HG03280 (cell line): ENCODE data around the gene DMRTA2.

Experiments
- ATAC-seq: cut with Tn5 transposase; IDR thresholded peaks from one replicate; pipeline ENCODE4 v1.9.1; 2021; ENCODE audit warnings: mild to moderate bottlenecking, moderate library complexity; ENCODE audit not compliant: unreplicated experiment

The DMRTA2 gene

DNA sequence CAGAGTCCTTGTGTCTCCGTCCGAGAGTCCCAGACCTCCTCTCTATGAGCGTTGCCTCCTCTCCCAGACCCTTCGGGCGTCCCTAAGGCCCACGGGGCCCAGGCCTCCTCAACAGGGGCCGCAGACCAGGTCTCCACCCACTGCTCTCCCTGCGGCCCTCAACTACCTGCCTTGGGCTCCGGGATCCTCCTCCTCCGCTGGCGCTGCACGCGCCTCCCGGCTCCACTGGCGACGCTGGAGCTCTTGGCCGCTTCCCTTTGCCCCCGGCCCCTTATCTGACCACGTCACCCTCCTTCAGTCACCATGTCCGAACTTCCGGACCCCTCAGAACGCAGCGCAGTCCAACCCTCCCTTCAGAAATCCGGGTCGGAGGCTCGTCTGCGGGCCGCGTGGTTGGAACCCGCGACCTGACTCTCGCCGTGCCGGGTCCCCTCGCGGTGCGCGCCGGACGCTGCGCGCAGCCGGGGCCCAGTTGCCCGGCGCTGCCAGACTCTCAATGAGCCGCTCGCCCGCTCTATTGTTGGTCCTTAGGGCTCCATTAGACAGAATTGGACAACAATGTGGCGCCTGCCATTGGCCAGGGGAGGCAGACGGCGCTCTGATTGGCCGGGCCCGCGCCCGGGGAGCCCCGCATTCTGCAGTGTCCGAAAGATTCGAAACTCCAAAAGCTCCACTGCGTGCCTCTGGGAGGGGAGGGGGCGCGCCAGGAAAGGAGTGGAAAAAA, at the start of gene DMRTA2:
Gene DMRTA2 (minus strand): TSS at position 498 of the 724 bp plus-strand sequence. CDS start 1,907 bp downstream, outside the sequence.
- ATAC-seq: no peak

DNA sequence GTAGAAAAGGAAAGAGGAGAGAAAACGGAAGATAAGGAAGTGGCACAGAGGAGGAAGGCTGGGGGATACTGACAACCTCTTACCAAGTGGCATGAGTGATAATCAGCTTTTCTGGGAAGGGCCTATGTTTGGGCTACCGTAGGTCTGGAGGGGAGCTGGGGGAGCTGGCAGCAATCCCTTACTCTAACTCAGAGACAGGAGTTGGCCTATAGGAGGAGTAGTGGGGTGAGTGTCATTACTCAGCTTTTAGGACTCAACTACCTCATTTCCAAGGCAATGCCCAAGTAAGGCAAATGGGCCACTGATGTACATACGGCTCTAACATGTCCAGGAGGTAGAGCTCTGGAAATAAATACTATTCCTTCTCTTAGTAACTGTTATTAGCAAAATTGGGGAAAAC, 48.7 kb upstream of the DMRTA2 start:
- ATAC-seq: no peak

DNA sequence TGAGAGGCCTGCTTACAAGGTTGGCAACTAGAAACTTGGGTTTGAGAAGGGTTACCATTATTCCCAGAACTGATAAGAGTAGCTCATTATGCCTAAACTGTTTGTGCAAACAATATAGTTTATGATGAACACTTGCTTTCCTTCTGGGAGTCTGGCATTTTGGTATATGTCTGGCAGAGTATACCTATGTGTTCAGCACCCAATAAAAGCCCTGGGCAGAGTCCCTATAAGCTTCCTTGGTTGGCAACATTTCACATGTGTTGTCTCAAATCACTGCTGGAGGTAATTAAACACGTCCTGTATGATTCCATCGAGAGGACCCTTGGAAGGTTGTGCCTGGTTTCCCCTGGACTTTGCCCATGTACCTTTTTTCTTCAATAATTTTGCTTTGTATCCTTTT, 39.7 kb upstream of the DMRTA2 start:
- ATAC-seq: no peak

DNA sequence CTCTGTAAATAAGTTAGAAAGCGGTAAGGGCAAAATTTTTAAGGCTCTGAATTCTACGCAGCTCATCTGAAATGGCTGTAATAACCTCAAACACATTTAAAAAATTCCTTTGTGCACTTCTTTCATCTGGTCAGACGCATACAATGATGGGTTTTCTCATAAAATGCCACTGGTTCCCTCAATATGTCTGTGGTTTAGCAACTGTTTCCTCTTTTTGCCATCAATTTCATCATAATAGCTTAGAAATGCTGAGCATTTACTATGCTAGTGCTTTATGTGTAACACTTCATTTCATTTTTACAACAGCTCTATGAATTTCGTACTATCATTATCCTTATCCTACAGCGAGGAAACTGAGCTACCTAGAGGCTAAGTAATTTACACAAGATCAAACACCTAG, 35.3 kb upstream of the DMRTA2 start:
- no peak for ATAC-seq

DNA sequence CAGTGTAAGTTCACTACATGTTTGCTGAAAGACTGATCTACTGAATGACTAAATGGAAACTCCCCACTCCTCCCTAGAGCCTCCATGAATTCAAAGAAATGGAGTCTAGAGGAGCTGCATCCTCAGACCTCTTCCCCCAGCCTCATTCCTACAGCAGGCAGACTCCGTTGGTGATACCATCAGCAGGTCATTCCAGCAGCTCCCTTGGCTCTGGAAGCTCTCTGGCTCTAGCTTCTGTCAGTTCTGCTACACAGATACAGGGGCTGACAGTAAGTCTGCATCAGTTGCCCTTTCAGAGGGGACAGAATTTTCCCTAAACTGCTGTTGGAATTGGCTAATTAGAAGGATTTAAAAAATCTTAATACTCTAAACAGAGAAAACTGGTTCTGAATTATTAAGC, 31.7 kb upstream of the DMRTA2 start:
- ATAC-seq: no peak

DNA sequence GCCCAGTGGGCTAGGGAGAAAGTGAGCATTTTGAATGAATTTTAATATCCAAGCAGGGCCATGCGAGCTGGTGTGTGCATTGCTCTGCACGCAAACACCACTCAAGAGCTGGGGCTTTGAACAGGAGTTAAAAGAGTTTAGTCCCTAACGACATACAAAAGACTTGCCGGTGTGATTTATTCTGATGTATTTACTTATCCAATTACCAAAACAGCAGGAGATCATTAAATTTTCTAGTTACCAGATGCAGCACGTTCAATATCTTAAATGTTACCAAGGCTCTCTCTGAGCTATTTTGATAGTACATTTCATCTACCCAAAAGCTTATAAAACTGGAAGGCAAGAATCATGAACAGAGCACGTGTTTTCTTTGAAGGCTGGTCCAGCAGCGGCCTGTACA, 30.0 kb upstream of the DMRTA2 start:
- no peak for ATAC-seq

DNA sequence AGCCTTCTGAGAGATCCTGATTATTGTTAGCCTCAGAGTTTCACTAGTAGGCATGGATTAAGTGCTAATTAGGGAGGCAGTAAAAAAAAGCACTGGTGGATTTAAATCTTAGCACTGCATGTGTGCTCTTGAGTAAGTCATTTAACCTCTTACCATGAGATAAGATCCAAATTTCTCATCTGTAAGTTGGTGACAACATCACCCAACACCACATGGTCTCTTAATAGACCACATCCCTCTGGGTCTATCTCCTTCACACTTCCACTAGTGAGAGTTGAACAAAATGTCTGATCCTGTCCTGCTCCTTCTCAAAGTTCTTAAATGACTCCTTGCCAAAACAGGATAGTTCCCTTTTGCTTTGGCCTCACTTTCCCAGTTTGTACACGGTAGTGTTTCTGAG, 29.5 kb upstream of the DMRTA2 start:
- ATAC-seq: no peak

DNA sequence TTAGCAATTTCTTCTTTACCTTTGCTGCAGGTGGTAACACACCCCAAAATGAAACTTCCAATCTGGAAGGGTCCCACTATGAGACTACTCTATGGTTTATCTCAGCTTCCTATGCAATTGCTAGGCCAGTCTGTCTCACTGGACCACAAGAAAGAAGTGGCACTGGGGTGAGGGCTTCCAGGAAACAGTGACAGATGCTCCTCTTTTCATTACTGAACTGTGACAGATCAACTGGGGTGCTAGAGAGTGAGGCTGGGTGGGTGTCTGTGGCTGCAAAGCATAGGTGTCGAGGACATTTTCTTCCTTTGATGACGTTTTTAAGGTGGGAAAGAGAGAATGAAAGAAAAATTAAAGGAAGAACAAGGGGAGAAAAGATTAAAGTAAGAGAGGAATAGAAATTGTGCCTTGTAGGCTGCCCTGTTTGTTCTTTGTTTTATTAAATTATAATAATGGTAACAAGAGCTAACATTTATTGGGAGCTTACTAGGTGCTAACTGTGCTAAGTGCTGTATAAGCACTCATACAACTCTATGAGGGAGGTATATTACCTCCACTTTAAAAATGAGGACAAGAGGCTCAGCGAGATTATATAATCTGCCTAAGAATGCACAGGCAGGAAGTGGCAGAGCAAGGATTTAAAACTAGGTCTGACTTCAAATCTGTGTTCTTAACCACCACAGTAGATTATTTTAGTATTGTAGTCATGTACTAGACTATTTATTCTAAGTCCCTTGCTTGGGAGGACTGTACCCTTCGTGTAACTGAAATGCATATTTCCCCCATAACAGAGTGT, 27.8 kb upstream of the DMRTA2 start:
- ATAC-seq: no peak

DNA sequence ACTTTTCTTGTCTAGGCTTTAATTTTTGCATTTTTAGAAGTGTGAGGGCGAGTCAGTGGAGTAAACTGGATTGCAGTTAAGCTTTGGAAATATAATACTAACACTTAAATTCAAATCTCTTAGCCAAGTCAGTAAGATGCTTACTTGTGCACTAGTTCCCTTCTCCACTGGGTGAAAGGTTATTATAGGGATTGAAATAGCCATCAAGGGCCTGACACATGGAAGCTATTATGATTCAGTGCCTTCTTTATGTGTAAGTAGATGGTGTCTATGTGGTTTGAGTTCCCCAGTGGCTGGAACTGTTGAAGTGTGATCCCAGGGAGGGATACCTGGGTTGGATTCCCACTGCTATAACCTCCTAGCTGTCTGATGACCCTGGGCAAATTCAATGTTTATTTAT, 24.7 kb upstream of the DMRTA2 start:
- ATAC-seq: no peak

DNA sequence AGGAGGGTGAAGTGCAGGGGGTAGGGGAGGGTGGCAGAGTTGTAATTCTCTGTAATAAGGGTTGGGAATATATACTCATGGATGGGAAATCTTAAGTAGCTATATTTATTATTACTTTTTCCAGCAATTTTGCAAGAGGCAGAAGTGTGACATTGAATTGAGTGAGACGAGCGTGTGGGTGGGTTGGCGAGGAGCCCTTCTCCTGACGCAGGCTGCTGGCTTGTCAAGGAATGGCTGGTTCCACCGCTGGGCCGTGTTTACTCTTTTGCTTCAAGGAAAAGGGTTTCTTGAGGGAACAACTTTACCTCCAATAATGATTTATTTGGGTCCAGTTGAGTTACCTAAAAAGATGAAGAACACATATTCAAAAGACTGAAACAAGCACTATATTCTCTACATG, 17.9 kb upstream of the DMRTA2 start:
- ATAC-seq: no peak

DNA sequence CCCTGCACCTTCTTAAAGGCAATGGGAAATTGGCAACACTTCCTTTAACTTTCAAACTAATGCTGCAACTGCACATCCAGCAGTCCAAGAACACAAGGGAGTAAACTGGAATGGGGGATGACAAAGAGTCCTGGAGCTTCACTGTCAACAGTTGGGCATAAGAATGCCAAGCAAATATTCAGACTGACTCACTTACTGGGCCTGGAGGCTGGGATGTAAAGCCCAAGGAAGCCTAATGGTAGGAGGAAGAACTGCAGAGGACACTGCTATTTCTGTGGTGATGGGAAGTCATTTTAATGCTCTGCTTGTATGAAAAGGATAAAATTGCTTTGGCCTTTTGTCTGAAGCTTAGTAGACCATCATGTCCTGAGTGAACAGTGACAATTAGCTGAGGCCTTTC, 15.7 kb upstream of the DMRTA2 start:
- ATAC-seq: no peak

DNA sequence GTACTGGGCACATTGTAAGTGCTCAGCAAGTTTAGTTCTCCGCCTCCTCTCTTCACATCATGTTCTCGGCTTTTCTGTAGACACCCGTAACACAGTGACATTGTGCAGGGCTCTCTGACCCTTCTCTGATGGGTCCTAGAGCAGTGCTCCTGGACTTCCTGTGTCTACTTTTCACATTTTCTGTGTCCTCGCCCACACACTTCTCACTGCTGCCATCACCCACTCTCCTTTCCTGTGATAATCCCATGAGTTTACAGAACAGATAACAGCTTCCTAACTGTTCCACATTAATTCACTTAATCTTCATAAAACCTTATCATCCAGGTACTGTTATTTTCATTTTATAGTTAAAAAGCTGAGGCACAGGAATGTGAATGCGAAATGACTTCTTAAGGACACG, 13.2 kb upstream of the DMRTA2 start:
- ATAC-seq: no peak

DNA sequence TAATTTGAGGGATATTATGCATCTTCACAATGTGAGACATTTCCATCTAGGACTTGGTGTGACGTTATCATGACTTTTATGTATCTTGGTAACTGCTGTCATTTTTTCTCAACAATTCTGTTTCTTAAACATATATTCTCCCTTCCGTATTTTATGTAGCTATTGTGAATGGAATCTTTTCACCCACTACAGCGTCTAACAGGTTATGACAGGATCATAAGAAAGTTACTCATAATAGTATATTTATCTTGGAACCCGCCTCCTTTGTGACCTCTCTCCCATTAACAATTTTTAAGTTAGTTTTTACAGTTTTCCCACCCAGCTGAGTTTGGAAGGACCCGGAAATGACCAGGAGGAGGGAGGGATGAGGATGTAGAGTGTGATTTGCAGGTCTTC, 6.8 kb upstream of the DMRTA2 start:
- no peak for ATAC-seq

DNA sequence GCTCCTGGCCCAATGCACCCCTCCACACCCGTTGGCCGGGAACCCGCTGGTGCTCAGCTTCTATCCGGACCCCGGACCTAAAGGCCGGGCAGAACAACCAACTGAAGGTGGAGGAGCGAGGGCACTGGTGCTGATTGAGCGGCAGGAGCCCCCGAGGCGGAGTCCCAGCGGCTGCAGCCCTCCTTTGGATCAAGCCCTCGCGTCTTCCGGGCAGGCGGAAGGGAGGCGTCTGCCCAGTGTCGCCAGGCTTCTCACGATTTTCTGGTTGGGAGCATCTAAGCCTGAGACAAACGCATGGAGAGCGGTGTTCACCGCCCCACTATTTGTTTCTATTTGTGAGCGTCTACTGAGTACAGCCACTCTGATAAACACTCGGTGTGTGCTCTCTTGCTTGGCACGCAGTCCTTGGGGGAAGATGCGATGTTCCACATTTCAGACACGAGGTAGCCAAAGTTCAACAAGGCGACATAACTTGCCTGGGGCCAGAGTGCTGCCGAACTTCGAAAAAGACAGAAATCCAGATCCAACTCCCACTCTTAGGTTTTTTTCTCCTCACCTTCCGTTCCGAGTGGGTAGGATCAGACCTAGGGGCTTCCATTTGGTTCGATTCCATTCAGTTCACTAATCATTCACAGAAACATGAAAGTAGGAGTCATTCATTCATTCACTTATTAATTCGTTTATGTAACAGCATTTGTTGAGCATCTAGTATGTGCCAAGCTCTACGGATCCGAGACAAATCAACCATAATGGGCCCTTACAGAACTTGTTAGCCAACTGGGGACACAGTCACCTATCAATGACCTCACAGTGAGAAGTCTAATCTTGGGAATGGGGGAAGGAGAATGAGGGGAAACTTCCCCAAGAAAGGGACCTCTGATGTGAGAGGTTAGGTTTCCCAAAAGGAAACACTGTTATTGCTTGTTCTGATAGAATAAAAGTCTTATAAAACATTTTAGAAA, 4.9 kb upstream of the DMRTA2 start:
- no peak for ATAC-seq

DNA sequence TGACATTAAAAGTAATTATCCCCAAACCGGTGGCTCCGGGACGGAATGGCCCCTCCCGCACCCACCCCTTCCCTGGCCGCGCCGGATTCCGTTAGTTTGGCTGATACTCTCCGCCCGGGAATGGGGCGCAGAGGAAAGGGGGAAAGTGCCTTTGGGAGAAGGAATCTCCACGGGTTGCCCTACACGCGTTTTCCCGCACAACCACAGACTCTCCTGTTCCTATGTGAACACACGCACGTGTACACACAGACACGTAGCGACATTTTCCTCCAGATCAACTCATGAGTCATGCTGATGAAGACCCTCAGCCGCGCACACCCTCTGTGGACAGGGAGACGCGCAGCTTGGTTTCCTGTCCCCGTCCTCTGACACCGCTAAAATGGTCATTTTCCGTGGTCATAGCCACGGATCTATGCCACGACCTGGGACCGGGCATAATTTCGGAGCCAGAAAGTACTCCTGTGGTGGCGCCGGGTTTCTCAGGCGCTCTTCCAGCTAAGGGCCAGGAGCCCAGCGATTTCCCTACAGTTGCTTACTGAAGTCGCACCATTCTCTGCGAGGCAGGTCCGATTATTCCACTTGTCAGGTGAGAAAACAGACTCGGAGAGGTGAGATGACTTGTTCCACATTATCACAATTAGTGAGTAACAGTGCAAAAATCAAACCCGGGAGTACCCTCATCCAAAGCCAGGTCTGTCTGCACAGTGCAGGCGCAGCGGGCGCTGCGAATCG, 4.0 kb upstream of the DMRTA2 start:
- ATAC-seq: no peak

DNA sequence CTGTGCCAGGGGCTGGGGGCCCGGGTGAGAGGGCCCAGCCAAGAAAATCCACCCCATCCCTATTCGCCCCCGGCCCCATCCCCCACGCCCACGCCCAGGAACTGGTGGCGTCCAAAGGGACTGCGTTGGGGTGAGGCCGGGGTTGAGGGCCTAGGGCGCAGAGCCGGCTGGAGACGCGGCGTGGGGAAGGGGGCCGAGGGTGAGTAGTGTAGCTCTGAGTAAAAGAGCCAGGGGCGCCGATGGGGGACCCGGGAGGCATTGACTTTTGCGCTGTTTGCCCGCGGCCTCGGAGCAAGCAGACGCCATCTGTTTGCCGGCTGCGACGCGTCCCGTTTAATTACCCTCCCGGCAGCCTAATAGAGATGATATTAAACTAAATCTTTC, 3.5 kb upstream of the DMRTA2 start:
- ATAC-seq: no peak

DNA sequence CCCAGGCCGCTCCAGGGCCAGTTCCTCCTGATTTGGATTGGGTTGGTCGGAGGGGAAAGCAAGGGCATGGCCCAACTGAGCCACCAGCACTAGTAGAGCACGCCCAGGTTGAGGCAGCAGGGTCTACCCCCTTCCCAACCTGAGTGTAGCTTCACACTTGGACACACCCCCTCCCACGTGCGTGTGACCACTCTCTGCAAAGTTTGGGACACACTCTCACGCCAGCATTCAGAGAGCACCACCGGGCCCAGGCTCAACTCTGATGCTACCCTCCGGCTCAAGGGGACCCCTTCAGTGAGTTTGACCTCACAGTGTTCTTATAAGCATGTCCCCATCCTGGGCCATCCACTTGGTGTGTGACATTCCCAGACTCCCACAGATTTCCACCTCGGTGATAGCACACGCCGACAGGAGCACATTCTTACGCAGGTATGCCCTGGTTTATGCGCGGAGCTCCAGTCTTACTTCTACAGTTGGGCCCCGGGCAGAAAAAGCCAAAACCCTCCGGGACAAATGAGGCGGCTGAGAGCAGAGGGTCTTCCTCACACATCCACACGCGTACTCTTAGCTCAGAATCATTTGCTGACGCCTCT, 3.0 kb upstream of the DMRTA2 start:
- ATAC-seq: no peak

DNA sequence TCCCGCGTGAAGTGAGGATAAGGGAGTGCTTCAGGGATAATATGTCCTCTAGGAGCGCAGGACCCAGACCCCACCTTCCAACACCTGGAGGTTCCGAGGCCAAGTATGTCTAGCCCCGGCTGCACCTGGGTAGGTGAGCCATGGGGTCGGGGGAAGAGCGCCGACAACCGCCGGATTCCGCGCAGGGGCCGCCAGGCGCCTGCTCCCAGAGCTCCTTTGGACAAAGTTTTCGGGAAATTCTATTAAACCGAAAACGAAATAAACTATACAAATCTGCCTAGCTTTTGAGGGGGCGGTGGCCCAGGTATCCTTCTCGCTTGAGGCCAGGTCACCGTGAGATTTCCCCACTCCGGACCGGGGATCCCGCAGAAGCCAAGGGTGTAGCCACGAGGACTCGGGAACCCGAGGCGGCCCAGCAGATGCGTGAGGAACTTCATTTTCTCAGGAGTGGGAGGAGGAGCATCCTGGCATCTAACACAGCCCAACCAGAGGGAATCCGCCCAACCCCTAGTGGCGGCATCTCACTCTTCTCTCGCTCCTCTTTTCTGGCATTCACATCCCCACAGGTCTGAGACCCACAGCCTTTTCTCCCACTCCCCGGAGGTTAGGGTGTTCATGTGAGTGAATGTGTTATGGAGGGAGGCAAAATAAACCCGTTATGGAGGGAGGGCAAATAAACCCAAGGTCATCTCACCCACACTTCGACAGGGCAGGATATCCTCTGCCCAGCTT, 2.3 kb upstream of the DMRTA2 start:
- no peak for ATAC-seq

DNA sequence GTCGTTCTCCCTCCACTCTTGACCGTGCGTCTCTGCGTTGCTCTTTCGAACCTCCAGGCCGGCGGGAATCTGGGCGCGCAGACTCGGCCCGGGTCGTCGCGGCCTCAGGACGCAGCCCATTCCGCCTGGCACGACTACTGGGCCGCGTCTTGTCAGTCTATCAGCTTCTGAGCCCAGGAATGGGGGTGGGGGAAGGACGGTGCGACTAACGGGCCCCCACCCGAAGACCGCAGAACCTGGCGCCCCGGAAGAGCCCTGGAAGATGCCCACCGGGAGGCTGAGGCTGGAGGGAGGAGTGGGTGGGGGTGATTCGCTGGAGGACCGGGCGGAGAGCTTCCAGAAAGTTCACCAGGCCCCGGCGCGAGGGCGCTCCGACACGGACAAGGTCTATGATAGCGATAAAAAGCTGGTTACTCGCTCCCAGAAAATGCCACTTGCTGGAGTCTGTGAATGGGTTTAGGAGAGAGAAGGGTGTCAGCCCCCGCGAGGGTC, 1.7 kb upstream of the DMRTA2 start:
- ATAC-seq: no peak
